Central memory CD8-positive, alpha-beta T cell (primary cell): Measurements from ENCODE around the gene PAK5.

Experiments used
- ATAC-seq: fragments of 150-1000 bp; cut with Tn5 transposase; replicated peaks from 2 replicates; pipeline ENCODE4 v1.10.0; 2022; ENCODE audit warnings: mild to moderate bottlenecking, moderate FRiP score, moderate number of reproducible peaks; ENCODE audit not compliant: poor library complexity, severe bottlenecking; ENCODE audit errors: extremely low read depth
- DNase-seq, 2 donors: peaks; one replicate each; pipeline ENCODE4 v3.0.0; 2021; ENCODE audit warnings: low spot score in 2 of 2
- H3K27ac Mint-ChIP-seq: one replicate; pipeline ENCODE4 v1.8.0; 2022; ENCODE audit warnings: low read depth, mild to moderate bottlenecking, moderate library complexity, mixed read lengths
- H3K27me3 Mint-ChIP-seq: one replicate; pipeline ENCODE4 v1.8.0; 2022; ENCODE audit warnings: mixed read lengths
- H3K36me3 Mint-ChIP-seq: one replicate; pipeline ENCODE4 v1.8.0; 2022; ENCODE audit warnings: mild to moderate bottlenecking, moderate library complexity, mixed read lengths; ENCODE audit not compliant: insufficient read depth
- H3K4me1 Mint-ChIP-seq: one replicate; pipeline ENCODE4 v1.8.0; 2022; ENCODE audit warnings: mixed read lengths
- H3K4me3 Mint-ChIP-seq: one replicate; pipeline ENCODE4 v1.8.0; 2022; ENCODE audit warnings: mild to moderate bottlenecking, moderate library complexity, mixed read lengths
- H3K9me3 Mint-ChIP-seq: one replicate; pipeline ENCODE4 v1.8.0; 2022; ENCODE audit warnings: mixed read lengths

Gene PAK5

DNA sequence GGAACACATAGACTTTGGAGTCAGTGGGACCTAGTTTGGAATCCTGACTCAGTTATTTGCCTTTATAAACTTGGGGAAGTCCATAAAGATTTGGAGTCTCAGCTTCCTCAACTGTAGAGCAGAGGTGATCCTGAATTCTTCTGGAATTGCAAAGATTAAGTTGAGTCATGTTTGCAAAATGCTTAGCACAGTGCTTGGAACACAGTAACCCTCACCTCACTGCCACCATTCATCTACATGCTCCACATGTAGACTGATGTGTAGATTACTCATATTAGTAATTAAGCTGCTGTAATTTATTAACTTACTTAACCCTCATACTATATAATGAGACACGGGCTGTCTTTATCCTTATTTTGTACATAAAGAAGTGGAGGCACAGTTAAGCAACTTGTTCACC, 263.0 kb downstream of the PAK5 start:
- peaks cover 10% of the 10 kb centered on the region for H3K9me3 Mint-ChIP-seq
- ATAC-seq (no peak), DNase-seq (no peak)
- no peak overlapping the region for H3K4me3 Mint-ChIP-seq
- no peaks in the 10 kb centered on the region for H3K4me1 Mint-ChIP-seq
- H3K27me3 Mint-ChIP-seq, result no peaks in the 10 kb centered on the region
- H3K27ac Mint-ChIP-seq, result no peak overlapping the region
- no peaks in the 10 kb centered on the region for H3K36me3 Mint-ChIP-seq

DNA sequence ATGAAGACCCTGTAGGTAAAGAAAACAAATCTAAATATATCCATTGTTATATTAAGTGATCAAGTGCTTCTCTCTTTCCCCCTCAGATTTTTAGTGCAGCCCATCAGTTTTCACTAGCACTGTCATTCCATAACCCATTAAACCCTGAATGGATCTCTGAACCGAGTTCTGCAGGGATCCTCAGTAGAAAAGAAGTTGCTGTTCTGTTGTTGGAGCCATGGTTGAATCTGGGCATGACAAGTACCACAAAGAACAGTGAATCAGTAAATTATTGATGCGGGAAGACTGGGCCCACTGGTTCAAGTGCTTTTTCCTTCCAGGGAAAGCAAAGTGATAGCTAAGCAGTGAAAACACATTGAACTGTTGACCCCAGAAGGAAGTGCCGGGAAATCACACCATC, 264.1 kb downstream of the PAK5 start:
- no peak for DNase-seq
- Mint-ChIP-seq H3K27me3 (no peaks in the 10 kb centered on the region), H3K36me3 (no peaks in the 10 kb centered on the region), H3K4me3 (no peak overlapping the region), H3K27ac (no peak overlapping the region), H3K9me3 (peaks cover 5% of the 10 kb centered on the region), H3K4me1 (no peaks in the 10 kb centered on the region)
- ATAC-seq, result no peak

GRCh38 chr20:9574181-9574580, 264.7 kb downstream of the PAK5 start:
- DNase-seq (no peak), ATAC-seq (no peak)
- no peaks in the 10 kb centered on the region for H3K27me3 Mint-ChIP-seq
- no peaks in the 10 kb centered on the region for H3K4me1 Mint-ChIP-seq
- no peaks in the 10 kb centered on the region for H3K36me3 Mint-ChIP-seq
- H3K4me3 Mint-ChIP-seq, result no peak overlapping the region
- peaks cover 8% of the 10 kb centered on the region for H3K9me3 Mint-ChIP-seq
- H3K27ac Mint-ChIP-seq, result no peak overlapping the region

GRCh38 chr20:9573335-9574151, 265.3 kb downstream of the PAK5 start:
- H3K27ac Mint-ChIP-seq, result no peak overlapping the region
- H3K27me3 Mint-ChIP-seq, result no peaks in the 10 kb centered on the region
- H3K4me3 Mint-ChIP-seq, result no peak overlapping the region
- H3K9me3 Mint-ChIP-seq, result peaks cover 11% of the 10 kb centered on the region
- no peaks in the 10 kb centered on the region for H3K4me1 Mint-ChIP-seq
- no peak for ATAC-seq
- DNase-seq, result no peak
- no peaks in the 10 kb centered on the region for H3K36me3 Mint-ChIP-seq

- ATAC-seq, result no peak
- DNase-seq, result no peak
- no peaks in the 10 kb centered on the region for H3K27me3 Mint-ChIP-seq
- H3K27ac Mint-ChIP-seq, result no peak overlapping the region
- H3K4me1 Mint-ChIP-seq, result no peaks in the 10 kb centered on the region
- no peak overlapping the region for H3K4me3 Mint-ChIP-seq
- peaks cover 11% of the 10 kb centered on the region for H3K9me3 Mint-ChIP-seq
- H3K36me3 Mint-ChIP-seq, result no peaks in the 10 kb centered on the region
Observed at GRCh38 chr20:9572670-9573069, 266.2 kb downstream of the PAK5 start.

- Mint-ChIP-seq H3K27ac (no peak overlapping the region), H3K4me3 (no peak overlapping the region), H3K9me3 (peaks cover 11% of the 10 kb centered on the region), H3K36me3 (no peaks in the 10 kb centered on the region), H3K4me1 (no peaks in the 10 kb centered on the region), H3K27me3 (no peaks in the 10 kb centered on the region)
- no peak for ATAC-seq
- DNase-seq, result no peak
Observed at GRCh38 chr20:9571783-9572182, 267.1 kb downstream of the PAK5 start.

GRCh38 chr20:9570612-9571011, 268.3 kb downstream of the PAK5 start:
- peaks cover 18% of the 10 kb centered on the region for H3K9me3 Mint-ChIP-seq
- ATAC-seq, result no peak
- H3K36me3 Mint-ChIP-seq, result no peaks in the 10 kb centered on the region
- no peak overlapping the region for H3K27ac Mint-ChIP-seq
- no peaks in the 10 kb centered on the region for H3K4me1 Mint-ChIP-seq
- no peak for DNase-seq
- no peaks in the 10 kb centered on the region for H3K27me3 Mint-ChIP-seq
- H3K4me3 Mint-ChIP-seq, result no peak overlapping the region

DNA sequence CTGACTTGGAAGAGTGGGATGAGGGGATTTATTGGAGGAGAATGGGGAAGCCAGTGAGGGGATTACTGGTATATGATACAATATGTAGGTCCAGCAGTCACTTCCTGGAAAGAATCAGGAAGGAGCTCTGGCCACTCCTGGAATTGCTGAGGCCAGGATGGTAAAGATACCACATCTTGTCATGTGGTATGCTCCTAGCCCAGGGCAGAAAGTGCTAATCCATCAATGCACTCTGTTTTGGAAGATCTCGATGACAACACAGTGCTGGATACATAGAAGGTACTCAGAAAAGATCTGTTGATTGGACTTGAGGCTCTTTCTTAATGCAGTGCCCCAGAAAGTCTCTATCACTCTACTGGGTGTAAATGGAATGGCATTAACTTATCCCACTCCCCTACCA, 271.9 kb downstream of the PAK5 start:
- Mint-ChIP-seq H3K4me1 (no peaks in the 10 kb centered on the region), H3K36me3 (no peaks in the 10 kb centered on the region), H3K9me3 (peaks cover 13% of the 10 kb centered on the region), H3K27me3 (no peaks in the 10 kb centered on the region), H3K27ac (no peak overlapping the region), H3K4me3 (no peak overlapping the region)
- no peak for ATAC-seq
- no peak for DNase-seq

GRCh38 chr20:9565910-9566550, 272.8 kb downstream of the PAK5 start:
- Mint-ChIP-seq H3K36me3 (no peaks in the 10 kb centered on the region), H3K27ac (no peak overlapping the region), H3K27me3 (no peaks in the 10 kb centered on the region), H3K9me3 (peaks cover 13% of the 10 kb centered on the region), H3K4me3 (no peak overlapping the region), H3K4me1 (no peaks in the 10 kb centered on the region)
- ATAC-seq (no peak), DNase-seq (no peak)

GRCh38 chr20:9557411-9557810, 281.5 kb downstream of the PAK5 start:
- Mint-ChIP-seq H3K27ac (no peak overlapping the region), H3K27me3 (no peaks in the 10 kb centered on the region), H3K4me3 (no peak overlapping the region), H3K36me3 (peaks cover 1% of the 10 kb centered on the region), H3K9me3 (peaks cover 9% of the 10 kb centered on the region), H3K4me1 (no peaks in the 10 kb centered on the region)
- DNase-seq, result no peak
- ATAC-seq, result no peak

DNA sequence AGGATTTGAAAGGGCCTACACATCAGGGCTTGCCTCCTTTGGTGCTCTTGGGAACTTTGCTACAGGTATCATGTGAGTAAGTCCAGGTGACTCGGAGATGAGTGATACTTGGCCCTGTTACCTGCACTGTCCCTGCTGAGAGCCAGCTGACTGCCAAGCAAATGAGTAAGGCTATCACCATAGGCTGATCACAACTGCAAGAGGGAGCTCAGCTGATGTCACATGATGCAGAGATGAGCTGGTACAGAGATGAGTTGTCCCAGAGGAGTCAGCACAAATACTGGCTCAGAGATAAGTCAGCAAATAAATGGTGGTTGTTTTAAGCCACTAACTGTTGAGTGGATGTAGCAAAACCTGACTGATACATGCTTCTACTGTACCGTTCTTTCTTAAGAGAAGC, 283.1 kb downstream of the PAK5 start:
- Mint-ChIP-seq H3K27me3 (no peaks in the 10 kb centered on the region), H3K36me3 (peaks cover 1% of the 10 kb centered on the region), H3K4me1 (no peaks in the 10 kb centered on the region), H3K4me3 (no peak overlapping the region), H3K9me3 (peaks cover 9% of the 10 kb centered on the region), H3K27ac (no peak overlapping the region)
- DNase-seq (no peak), ATAC-seq (no peak)

DNA sequence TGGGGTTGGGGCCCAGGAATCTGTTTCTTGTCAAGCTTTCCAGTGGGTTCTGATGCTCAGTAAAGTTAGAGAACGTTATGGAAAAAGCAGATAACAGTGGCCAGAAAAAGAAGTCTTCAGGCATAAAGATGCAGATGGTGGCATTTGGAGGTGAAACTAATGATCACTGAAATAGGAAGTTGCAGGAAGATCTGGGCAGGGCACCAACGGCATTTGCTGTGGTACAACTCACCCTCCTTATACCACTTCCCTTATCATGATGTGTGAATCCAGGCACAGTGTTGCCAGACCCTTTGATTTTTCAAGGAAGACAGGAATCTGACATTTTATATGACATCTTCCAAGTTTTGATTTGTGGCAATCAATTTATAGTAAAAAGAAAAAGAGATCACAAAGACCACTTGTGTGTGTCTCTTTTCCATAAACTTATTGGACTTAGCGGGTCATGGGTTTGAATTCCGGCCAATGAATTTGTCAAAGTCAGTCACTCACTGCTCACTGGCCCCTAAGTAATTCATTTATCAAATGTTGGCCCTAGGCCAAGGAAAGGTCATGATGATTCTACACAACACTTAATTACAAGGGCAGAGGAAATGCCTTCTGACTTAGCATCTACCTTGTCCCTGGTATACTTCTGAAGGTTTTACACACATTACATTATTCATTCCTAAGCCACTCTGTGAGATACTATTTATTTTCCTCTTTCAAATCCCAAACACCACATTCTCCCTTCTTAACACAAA, 286.9 kb downstream of the PAK5 start:
- Mint-ChIP-seq H3K27me3 (no peaks in the 10 kb centered on the region), H3K9me3 (peaks cover 9% of the 10 kb centered on the region), H3K4me1 (no peaks in the 10 kb centered on the region), H3K4me3 (no peak overlapping the region), H3K27ac (no peak overlapping the region), H3K36me3 (no peaks in the 10 kb centered on the region)
- ATAC-seq, result no peak
- DNase-seq, result no peak

DNA sequence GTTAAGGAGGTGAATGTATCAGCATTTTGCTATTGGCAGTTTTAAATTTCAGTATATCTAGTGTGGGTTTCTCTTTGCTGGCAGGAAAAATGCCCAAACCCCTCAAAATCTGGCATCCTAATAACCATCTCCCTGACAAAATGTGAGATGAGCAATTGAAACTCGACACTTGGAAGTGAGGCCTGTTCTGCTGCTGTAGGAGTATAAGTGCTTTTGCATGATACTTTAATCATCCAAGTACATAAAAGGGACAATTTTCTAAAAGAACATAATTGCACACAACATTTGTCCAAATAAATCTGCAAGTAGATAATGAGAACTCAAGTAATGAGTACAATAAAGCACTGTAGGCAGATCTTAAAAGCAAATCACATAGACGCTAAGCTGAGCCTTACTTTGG, 288.0 kb downstream of the PAK5 start:
- H3K36me3 Mint-ChIP-seq, result no peaks in the 10 kb centered on the region

More for the DNA sequence above, 288.0 kb downstream of the PAK5 start:
- DNase-seq (no peak), ATAC-seq (no peak)
- H3K9me3 Mint-ChIP-seq, result peaks cover 15% of the 10 kb centered on the region
- H3K27me3 Mint-ChIP-seq, result no peaks in the 10 kb centered on the region
- H3K27ac Mint-ChIP-seq, result no peak overlapping the region
- H3K4me3 Mint-ChIP-seq, result no peak overlapping the region
- H3K4me1 Mint-ChIP-seq, result no peaks in the 10 kb centered on the region
